ENCODE results near the gene ENPP3. TPM values are rescaled to one million over a fixed set of nuclear protein-coding genes. Genes with fewer than 3 reads are reported as not detected.

The ENPP3 gene
- total and polyA plus RNA-seq, 9 of the 15 experiments (the other 6 are each of a cell fraction or from before 2014, with no cell fraction given): 14.0 to 32.8 (median 21.6) TPM

- Histone ChIP-seq H3K4me2 (ENCODE audit: insufficient read depth, low read length) (no peak overlapping the region), H3K4me1 (replicated peaks in 1 of 2; ENCODE audit: control insufficient read depth in 2 of 2, insufficient read depth in 2 of 2, low read length in 2 of 2) (no peaks in the 10 kb centered on the region), H2AFZ (ENCODE audit: low read depth, low read length) (no peak overlapping the region), H4K20me1 (replicated peaks; ENCODE audit: control insufficient read depth, insufficient read depth, low read length) (no peaks in the 10 kb centered on the region), H3K9me3 (replicated peaks; ENCODE audit: control insufficient read depth, insufficient read depth, low read depth, low read length) (no peaks in the 10 kb centered on the region), H3K79me2 (ENCODE audit: control insufficient read depth, insufficient read depth, low read length) (no peaks in the 10 kb centered on the region), H3K36me3 (ENCODE audit: control insufficient read depth, insufficient read depth, low read length) (no peaks in the 10 kb centered on the region), H3K27me3 (ENCODE audit: control insufficient read depth in 2 of 2, insufficient read depth in 2 of 2, low read length in 2 of 2) (peaks cover 0 to 5% of the 10 kb centered on the region in 2 experiments; a peak in 3 of 5 replicates), H3K9ac (ENCODE audit: insufficient read depth in 1 of 2, low read depth in 2 of 2, low read length in 2 of 2) (no peak overlapping the region), H3K9me1 (ENCODE audit: control insufficient read depth, insufficient read depth, low read length) (no peaks in the 10 kb centered on the region), H3K4me3 (no peak overlapping the region), H3K27ac (ENCODE audit: extremely low read depth, low read depth, low read length) (no peak overlapping the region)
- WGBS (ENCODE audit: insufficient coverage, low coverage, missing lambda C conversion rate): 0% methylated on average over 1 of the region's 1 CpG
- FAIRE-seq (no peak), DNase-seq (ENCODE audit: extremely low read depth in 1 of 4, low spot score in 3 of 4) (no peak), ATAC-seq (no peak)
- in situ Hi-C loops (cut with MboI): no loop called here
- ChIA-PET CTCF (ENCODE audit: low intra/inter-chr PET ratio) (no interaction called here), POLR2A (interaction anchor here (0.6 kb wide), 1 partner anchor 683 kb away, joined by 3 read pairs; no protein-coding TSS in a partner anchor)
- intact Hi-C loops (cut with micrococcal nuclease): no loop called here
- no TSS peak for BruUV-seq (replicated peaks)
- no peak for TF ChIP-seq RAD51 (IDR thresholded peaks at IDR 0.05; ENCODE audit: borderline replicate concordance, low read depth)
- no peak for TF ChIP-seq DDX20 (tag; IDR thresholded peaks at IDR 0.05; ENCODE audit: low read depth)
- no peak for TF ChIP-seq ZC3H8 (IDR thresholded peaks at IDR 0.05)
- no peak for TF ChIP-seq E2F4 (CRISPR knock-in tag; IDR thresholded peaks at IDR 0.05; ENCODE audit: low read depth)
- no peak for TF ChIP-seq RFX5 (IDR thresholded peaks at IDR 0.05; ENCODE audit: low read depth, low read length)
- no peak for TF ChIP-seq ZNF407 (IDR thresholded peaks at IDR 0.05; ENCODE audit: low read depth)
- no peak for TF ChIP-seq IRF2 (CRISPR knock-in tag; IDR thresholded peaks at IDR 0.05)
- no peak for TF ChIP-seq CEBPB (tag; IDR thresholded peaks at IDR 0.05)
- TF ChIP-seq ZNF197 (CRISPR knock-in tag; IDR thresholded peaks at IDR 0.05; ENCODE audit: low read depth): no peak
- no peak for TF ChIP-seq KAT8 (IDR thresholded peaks at IDR 0.05; ENCODE audit: low read depth)
- TF ChIP-seq ZNF143 (CRISPR knock-in tag; IDR thresholded peaks at IDR 0.05): no peak
- no peak for TF ChIP-seq PRMT5 (CRISPR knock-in tag; IDR thresholded peaks at IDR 0.05)
- no peak for TF ChIP-seq ZNF253 (CRISPR knock-in tag; conservative IDR thresholded peaks at IDR 0.05)
Observed at GRCh38 chr6:131754088-131754487, 117.0 kb downstream of the ENPP3 start.
